ENCODE data around the gene MMP15. TPM values are rescaled to one million over a fixed set of nuclear protein-coding genes. Genes with fewer than 3 reads are reported as not detected.

Gene MMP15
- total RNA-seq, 2 experiments from 2014 or later, result 0.20 to 0.27 TPM

DNA sequence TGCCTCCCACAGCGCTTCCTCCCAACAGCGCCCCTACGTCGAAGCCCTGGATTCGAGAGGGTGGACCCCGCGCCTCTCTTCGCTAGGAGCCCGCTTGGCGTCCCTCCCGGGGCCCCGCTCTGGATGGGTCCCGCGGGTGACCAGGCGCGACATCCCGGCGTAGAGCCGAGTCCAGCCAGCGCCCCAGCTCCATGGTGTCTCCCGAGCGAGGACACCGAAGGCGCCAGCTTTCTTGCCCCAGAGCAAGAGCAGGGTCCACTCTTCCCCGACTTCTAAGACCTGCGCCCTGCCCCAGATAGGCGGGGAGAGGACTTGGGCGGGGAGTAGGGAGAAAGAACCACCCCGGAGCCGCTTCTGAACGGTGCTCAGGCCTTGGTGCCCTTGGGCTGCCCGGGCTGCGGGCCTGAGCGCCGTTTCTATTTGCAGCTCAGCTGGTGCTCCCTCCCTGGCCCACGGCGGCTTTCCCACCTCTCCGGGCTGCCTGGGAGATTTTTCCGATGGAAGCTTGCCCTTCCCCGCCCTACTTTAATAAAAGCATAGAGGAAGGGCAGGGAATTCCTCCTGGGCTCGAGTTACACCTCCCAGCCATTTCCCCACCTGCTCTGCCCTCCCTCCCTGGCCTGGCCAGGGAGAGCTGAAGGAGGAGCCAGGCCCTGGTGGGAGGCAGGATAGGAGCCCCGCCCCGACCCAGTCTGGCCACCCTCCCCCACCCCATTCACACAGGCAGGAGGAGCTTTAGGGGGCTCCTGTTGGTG, 1.8 kb downstream of the MMP15 start:
- CTCF ChIA-PET, result interaction anchor here (1.2 to 1.5 kb wide), 3 partner anchors 27 to 169 kb away, joined by 3 read pairs; no protein-coding TSS in a partner anchor
- H3K27me3 Mint-ChIP-seq, result peaks cover 28% of the 10 kb centered on the region
- no peak overlapping the region for H3K27ac Mint-ChIP-seq
- H3K9me3 Mint-ChIP-seq, result no peaks in the 10 kb centered on the region
- peaks cover 3% of the 10 kb centered on the region for H3K36me3 Mint-ChIP-seq (ENCODE audit: low read depth)
- DNase-seq, result no peak
- peaks cover 8% of the 10 kb centered on the region for H3K4me1 Mint-ChIP-seq
- peak overlapping the region; percentile 32 for H3K4me3 Mint-ChIP-seq
- POLR2A ChIA-PET, result interaction anchor here (0.6 kb wide), 1 partner anchor 17 kb away, joined by 3 read pairs; no protein-coding TSS in a partner anchor

DNA sequence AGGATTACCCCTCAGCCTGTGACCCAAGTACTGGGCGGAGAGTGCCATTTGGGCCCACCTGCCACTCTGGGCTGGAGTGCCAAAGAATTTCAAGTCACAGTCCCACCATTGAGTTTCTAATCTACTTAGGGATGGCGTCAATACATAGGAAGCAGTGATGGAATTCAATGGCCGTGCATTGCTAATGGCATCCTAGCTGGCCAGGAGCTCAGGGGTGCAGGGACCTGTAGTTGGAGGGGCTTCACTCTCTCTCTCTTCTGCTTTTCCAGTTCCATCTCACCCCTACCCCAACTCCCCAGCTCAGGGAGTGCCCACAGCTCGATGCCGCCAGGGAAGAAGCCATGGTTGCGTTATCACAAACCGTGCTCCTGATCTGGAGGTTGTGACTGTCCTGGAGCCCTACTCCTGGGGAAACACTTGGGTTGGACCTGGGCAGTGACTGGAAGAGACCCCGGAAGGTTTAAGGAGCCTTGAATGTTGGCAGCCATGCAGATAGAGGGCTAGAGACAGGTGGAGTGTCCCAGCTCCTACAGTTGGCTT, 2.4 kb downstream of the MMP15 start:
- H3K4me1 Mint-ChIP-seq, result peaks cover 8% of the 10 kb centered on the region
- no peaks in the 10 kb centered on the region for H3K9me3 Mint-ChIP-seq
- peaks cover 3% of the 10 kb centered on the region for H3K36me3 Mint-ChIP-seq (ENCODE audit: low read depth)
- H3K27ac Mint-ChIP-seq, result no peak overlapping the region
- H3K27me3 Mint-ChIP-seq, result peaks cover 28% of the 10 kb centered on the region
- peak overlapping the region; percentile 32 for H3K4me3 Mint-ChIP-seq
- no peak for DNase-seq
- CTCF ChIA-PET, result interaction anchor here (1.2 to 1.5 kb wide), 2 partner anchors 28 to 70 kb away, joined by 3 read pairs; no protein-coding TSS in a partner anchor
- POLR2A ChIA-PET, result no interaction called here

DNA sequence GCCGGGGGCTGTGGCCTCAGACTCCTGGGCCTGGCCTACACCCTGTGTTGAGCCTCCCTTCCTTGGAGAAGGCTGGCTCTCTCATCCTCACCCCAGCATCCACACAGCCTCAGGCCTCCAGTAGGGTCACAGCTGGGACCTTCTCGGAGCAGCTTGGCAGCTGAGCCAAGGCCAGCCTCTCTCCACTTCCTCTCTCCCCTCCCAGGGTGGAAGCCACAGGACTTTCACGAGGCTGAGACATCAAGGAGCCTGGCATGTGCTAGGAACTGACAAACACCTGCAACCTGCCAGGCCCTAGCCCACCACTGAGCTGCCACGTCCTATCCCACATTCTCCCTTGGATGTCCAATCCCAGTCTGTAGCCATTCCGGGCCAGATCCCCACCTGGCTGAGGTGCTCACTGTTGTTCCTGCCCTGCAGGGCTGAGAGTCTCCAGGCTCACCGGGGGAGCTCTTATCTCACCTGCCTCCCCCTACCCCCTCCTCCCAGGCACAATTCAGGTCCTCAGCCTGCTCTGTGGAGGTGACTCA, 3.1 kb downstream of the MMP15 start:
- POLR2A ChIA-PET, result no interaction called here
- H3K36me3 Mint-ChIP-seq (ENCODE audit: low read depth), result peaks cover 3% of the 10 kb centered on the region
- CTCF ChIA-PET, result interaction anchor here (0.9 kb wide), 1 partner anchor 119 kb away, joined by 3 read pairs; no protein-coding TSS in a partner anchor
- H3K27ac Mint-ChIP-seq, result no peak overlapping the region
- peaks cover 28% of the 10 kb centered on the region for H3K27me3 Mint-ChIP-seq
- H3K9me3 Mint-ChIP-seq, result no peaks in the 10 kb centered on the region
- DNase-seq, result no peak
- H3K4me1 Mint-ChIP-seq, result peaks cover 8% of the 10 kb centered on the region
- no peak overlapping the region for H3K4me3 Mint-ChIP-seq

DNA sequence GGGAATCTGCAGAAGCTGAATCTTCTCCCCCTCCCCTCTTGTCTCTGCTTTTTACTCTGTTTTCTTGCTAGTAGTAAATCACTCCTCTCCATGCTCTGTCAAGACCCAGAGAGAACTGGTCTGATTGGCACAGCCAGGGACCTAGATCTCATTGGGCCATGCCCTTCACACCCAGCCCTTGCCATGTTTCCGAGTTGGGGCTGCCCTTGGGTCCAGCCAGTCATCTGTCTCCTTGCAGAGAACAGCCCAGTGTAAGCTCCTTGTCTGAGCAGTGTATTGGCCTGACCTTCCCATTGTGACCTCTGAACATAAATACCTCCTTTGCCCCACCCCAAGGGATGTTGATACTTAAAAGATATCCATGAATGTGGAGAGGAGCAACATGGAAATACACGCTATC, 3.9 kb downstream of the MMP15 start:
- Mint-ChIP-seq H3K27me3 (peaks cover 23% of the 10 kb centered on the region), H3K27ac (no peak overlapping the region), H3K9me3 (no peaks in the 10 kb centered on the region), H3K4me1 (peaks cover 7% of the 10 kb centered on the region), H3K36me3 (ENCODE audit: low read depth) (peaks cover 3% of the 10 kb centered on the region), H3K4me3 (no peak overlapping the region)
- CTCF ChIA-PET, result interaction anchor here (0.9 kb wide), 1 partner anchor 120 kb away, joined by 3 read pairs; no protein-coding TSS in a partner anchor
- DNase-seq, result no peak
- POLR2A ChIA-PET, result no interaction called here

DNA sequence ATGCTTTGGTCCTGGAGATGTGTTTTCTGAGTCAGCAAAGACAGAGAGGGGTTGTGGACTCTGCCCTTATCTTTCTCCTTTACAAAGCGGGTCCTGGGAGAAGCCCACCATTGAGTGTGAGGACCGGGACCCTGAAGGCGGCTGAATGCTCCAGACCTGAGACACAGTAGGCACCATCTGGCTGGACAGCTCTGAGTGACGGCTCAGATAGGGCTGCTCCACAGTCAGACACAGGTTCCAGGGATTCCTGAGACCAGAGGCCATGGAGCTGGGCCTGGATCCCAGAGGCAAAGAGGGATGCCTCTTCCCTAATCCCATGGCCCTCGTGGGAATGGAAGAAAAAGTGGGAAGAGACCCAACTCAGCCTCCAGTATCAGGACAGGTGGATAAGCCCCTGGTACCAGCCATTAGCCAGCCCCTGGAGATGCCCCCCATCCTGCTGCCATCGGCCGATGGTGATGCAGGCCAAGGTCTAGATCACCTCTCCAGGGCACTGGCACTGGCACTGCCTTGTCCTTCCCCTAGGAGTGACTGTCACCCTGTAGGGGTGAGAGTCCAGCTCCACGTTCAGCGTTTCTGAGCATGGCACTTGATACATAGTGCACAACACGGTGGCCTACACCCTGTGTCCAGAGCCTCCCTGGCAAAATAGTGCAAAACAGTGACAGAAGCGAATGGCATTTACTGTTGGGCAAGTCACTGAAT, 4.7 kb downstream of the MMP15 start:
- CTCF ChIA-PET, result no interaction called here

DNA sequence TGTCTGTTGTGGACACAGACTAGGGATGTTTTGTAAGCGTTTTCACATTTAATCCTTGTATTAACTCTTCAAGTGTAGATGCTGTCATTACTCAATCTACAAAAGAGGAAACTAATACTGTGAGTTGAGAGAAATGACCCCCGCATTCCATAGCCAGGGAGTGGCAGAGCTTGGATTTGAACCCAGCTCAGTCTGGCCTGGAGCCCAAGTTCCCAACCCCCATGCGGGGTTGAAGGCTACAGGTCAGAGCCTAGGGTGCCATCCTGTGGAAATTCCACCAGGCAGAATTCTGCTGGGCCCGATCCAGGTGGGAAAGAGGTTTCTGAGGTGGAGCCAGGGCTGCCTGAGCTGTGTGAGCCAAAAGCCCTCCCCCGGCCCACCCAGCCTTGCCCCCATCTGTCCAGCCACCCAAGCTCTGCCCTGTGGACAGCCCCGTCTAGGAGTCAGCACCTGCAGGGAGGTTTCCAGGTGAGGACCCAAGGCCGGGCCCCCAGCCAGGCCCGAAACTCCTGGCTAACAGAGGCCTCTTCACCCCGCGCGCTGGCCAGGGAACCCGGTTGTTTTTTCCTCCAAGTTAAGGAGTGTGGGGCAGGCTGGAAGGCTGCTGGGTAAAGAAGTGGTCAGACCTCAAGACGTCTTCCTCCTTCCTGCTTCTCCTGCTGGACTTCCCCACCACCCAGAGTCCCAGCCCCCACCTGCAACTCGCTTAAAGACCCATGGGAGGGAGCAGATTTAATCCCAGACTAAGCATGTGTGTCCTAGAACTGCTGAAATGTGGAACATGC, 5.7 kb downstream of the MMP15 start:
- H3K27me3 Mint-ChIP-seq, result peaks cover 16% of the 10 kb centered on the region
- H3K4me3 Mint-ChIP-seq, result no peak overlapping the region
- POLR2A ChIA-PET, result no interaction called here
- DNase-seq, result no peak
- no peaks in the 10 kb centered on the region for H3K36me3 Mint-ChIP-seq (ENCODE audit: low read depth)
- H3K4me1 Mint-ChIP-seq, result no peaks in the 10 kb centered on the region
- H3K9me3 Mint-ChIP-seq, result no peaks in the 10 kb centered on the region
- H3K27ac Mint-ChIP-seq, result no peak overlapping the region
- CTCF ChIA-PET, result interaction anchor here (0.9 kb wide), 1 partner anchor 9 kb away, joined by 3 read pairs; no protein-coding TSS in a partner anchor

More for the DNA sequence above, 4.7 kb downstream of the MMP15 start:
- H3K4me3 Mint-ChIP-seq, result no peak overlapping the region
- DNase-seq, result no peak
- H3K9me3 Mint-ChIP-seq, result no peaks in the 10 kb centered on the region
- peaks cover 16% of the 10 kb centered on the region for H3K27me3 Mint-ChIP-seq
- no peaks in the 10 kb centered on the region for H3K36me3 Mint-ChIP-seq (ENCODE audit: low read depth)
- no peaks in the 10 kb centered on the region for H3K4me1 Mint-ChIP-seq
- POLR2A ChIA-PET, result no interaction called here
- H3K27ac Mint-ChIP-seq, result no peak overlapping the region

DNA sequence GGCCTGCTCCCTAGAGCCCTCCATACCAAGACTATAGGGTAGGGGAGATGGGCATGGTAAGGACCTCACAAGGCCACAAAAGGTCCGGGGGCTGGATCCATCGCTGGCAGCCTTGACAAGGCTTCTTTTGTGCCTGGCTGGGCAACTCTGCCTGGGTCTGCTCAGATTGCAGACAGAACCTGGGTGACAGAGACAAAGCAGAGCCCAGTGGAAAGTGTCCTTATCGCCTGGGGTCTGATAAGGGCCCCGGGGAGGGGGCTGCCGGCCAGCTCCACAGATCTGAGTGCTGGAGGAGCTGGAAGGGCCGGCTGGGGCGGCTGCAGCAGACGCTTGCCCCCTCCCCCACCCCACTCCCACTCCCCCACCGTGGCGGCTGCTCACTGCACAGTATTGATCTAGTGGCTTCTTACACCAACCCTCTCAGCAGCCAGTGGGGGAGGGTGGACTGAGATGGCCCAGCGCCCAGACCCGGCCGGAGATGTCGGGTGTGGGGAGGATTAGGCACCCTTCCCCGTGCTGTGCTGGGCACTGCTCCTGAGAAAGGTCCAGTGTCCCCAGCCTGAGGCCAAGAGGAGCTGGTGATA, 7.2 kb downstream of the MMP15 start:
- ChIA-PET POLR2A (no interaction called here), CTCF (interaction anchor here (1.6 to 2.4 kb wide), 2 partner anchors 8 to 32 kb away, joined by 3 to 7 read pairs; partner anchors contain the start of gene USB1)
- Mint-ChIP-seq H3K36me3 (ENCODE audit: low read depth) (no peaks in the 10 kb centered on the region), H3K9me3 (no peaks in the 10 kb centered on the region), H3K27me3 (peaks cover 15% of the 10 kb centered on the region), H3K4me1 (no peaks in the 10 kb centered on the region), H3K4me3 (no peak overlapping the region), H3K27ac (no peak overlapping the region)
- no peak for DNase-seq

DNA sequence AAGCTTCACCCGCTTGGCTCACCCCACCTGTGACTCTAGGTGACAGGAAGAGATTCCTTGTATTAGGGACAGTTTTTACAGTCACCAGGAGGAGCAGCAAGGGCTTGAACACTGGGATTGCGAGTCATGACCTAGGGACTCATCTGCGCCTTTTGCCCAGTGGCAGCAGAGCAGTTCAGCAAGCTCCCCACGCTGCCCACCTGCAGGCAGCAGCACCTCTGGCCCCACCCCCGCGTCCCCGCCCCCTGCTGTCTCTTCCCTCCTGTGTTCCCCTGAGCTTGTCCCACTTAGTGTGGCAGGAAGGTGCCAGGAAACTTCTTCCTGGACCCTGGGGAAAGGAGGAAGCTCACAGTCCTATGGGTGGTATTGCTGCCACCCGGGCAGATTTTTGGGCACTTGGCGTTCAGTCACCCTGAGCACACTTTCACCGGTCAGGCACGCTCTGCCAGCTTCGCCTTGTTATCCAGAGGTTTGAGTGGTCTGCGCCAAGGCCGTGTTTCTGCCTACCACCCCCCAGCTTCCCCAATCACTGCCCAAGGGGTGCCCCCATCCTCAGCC, 8.7 kb downstream of the MMP15 start:
- H3K4me3 Mint-ChIP-seq, result no peak overlapping the region
- ChIA-PET POLR2A (no interaction called here), CTCF (interaction anchor here (1.0 to 2.4 kb wide), 3 partner anchors 9 to 33 kb away, joined by 3 to 7 read pairs (median 3); partner anchors contain the start of gene USB1)
- no peaks in the 10 kb centered on the region for H3K9me3 Mint-ChIP-seq
- H3K27me3 Mint-ChIP-seq, result peaks cover 4% of the 10 kb centered on the region
- H3K36me3 Mint-ChIP-seq (ENCODE audit: low read depth), result no peaks in the 10 kb centered on the region
- no peak overlapping the region for H3K27ac Mint-ChIP-seq
- H3K4me1 Mint-ChIP-seq, result no peaks in the 10 kb centered on the region
- no peak for DNase-seq

DNA sequence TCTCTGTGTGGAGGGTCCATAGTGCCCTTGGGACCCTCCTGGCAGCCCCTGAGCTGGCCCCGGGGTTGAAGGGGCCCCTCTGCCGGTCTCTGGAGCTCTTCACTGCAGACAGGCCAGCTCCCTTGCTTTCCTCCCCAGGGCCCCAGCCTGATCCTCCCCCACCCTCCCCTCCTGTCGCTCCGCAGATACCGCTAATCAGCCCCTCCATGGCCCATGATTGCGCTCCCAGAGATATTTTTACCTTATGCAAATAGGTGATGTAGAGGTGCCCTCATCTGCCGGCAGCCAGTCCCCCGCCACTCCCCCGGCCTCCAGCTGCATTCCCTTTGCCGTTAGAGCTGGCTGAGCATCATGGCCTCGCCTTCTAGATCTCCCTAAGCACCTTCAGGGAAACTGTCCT, 9.2 kb downstream of the MMP15 start:
- POLR2A ChIA-PET, result no interaction called here
- Mint-ChIP-seq H3K27ac (peak overlapping the region; percentile 36), H3K36me3 (ENCODE audit: low read depth) (no peaks in the 10 kb centered on the region), H3K9me3 (no peaks in the 10 kb centered on the region), H3K27me3 (no peaks in the 10 kb centered on the region), H3K4me3 (no peak overlapping the region), H3K4me1 (no peaks in the 10 kb centered on the region)
- no peak for DNase-seq
- CTCF ChIA-PET, result interaction anchor here (1.0 to 2.4 kb wide), 2 partner anchors 10 to 17 kb away, joined by 3 to 7 read pairs; no protein-coding TSS in a partner anchor

DNA sequence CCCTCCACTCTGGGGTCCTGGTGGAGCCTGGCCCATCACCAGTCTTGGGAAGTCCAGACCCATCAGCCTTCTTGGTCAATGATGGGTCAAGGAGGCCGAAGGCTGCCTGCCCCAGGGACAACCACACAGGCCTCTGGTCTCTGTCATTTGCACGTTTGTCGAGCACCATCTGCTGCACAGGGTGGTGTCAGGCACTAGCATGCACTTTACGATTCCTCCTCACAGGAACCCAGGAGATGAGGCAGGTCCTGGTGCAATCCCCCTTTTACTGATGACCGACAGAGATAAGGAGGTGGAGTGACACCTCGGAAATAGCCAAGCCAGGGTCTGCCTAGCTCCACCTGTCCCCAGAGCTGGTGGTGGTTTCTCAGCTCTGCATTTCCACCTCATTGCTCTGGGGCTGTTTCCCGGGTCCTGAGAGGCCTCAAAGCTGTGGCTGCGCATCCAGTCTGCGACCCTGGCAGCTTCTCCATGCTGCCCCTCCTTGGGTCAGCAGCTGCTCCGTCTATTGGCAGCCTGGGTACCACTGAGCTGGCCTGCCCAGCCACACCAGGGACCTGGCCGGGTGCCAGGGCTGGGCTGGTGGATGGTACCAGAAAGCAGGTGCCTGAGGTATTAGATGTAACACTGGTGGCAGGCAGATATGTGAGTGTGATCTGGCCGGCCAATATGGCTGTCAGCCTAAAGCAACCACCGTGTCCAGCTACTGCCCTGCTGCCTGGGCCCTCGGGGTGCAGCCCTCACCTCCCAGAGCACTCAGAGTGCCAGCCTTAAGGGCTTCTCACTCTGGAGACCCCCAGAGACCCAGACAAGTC, 10.0 kb downstream of the MMP15 start:
- POLR2A ChIA-PET, result no interaction called here
- Mint-ChIP-seq H3K27me3 (no peaks in the 10 kb centered on the region), H3K27ac (no peak overlapping the region), H3K36me3 (ENCODE audit: low read depth) (no peaks in the 10 kb centered on the region), H3K9me3 (no peaks in the 10 kb centered on the region), H3K4me1 (no peaks in the 10 kb centered on the region), H3K4me3 (no peak overlapping the region)
- CTCF ChIA-PET, result interaction anchor here (0.8 to 2.4 kb wide), 3 partner anchors 10 to 11 kb away, joined by 3 to 7 read pairs (median 3); no protein-coding TSS in a partner anchor
- no peak for DNase-seq

DNA sequence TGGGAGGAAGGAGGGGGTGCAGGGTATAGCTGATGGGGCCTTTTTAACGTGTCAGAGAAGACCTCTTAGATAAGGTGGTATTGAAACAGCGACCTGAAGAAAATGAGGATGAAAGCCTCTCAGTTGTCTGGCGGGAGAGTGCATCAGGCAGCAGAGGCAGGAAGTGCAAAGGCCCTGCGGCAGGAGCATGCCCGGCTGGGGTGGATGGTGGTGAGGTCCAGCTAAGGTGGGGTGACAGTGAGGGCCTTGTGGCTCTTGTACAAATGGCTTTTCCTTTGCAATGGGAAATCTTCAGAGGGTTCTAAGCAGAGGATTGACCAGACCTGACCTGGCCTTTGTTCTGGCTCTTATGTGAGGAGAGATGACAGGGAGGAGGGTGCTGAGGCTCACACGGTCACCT, 11.4 kb downstream of the MMP15 start:
- ChIA-PET CTCF (interaction anchor here (1.3 to 1.4 kb wide), 2 partner anchors 12 to 13 kb away, joined by 3 read pairs; no protein-coding TSS in a partner anchor), POLR2A (no interaction called here)
- H3K27ac Mint-ChIP-seq, result no peak overlapping the region
- no peaks in the 10 kb centered on the region for H3K36me3 Mint-ChIP-seq (ENCODE audit: low read depth)
- no peak overlapping the region for H3K4me3 Mint-ChIP-seq
- H3K27me3 Mint-ChIP-seq, result no peaks in the 10 kb centered on the region
- no peaks in the 10 kb centered on the region for H3K4me1 Mint-ChIP-seq
- no peaks in the 10 kb centered on the region for H3K9me3 Mint-ChIP-seq
- DNase-seq, result no peak
